CD14-positive monocyte (primary cell): ENCODE results near the gene TLK1. TPM values are rescaled to one million over a fixed set of nuclear protein-coding genes. Genes with fewer than 3 reads are reported as not detected.
A peak's percentile ranks its signal among the peaks of the same experiment; 100 is the strongest.

Experiments
- DNase-seq, 3 donors: peaks; one replicate each; pipeline ENCODE4 v3.0.0-alpha.2; 2011 to 2022
- H2AFZ ChIP-seq: 2 replicates; pipeline ENCODE4 v1.6.0; 2012; ENCODE audit warnings: mild to moderate bottlenecking, low read depth, low read length, inconsistent platforms; ENCODE audit not compliant: insufficient read depth, poor library complexity, severe bottlenecking
- H3K27ac ChIP-seq, 2 donors: 1 replicate in 1 of 2; 2 replicates in 1 of 2; pipeline ENCODE4 v1.5.1; 2012 to 2013; ENCODE audit warnings: low read length in 2 of 2, control low read depth in 1 of 2, inconsistent platforms in 1 of 2, low read depth in 1 of 2, mild to moderate bottlenecking in 1 of 2
- H3K27me3 ChIP-seq, 2 donors: one replicate each; pipeline versions ENCODE4 v1.6.0 to v1.6.1; 2011 to 2013; ENCODE audit warnings: low read length in 2 of 2; ENCODE audit not compliant: control insufficient read depth in 2 of 2, insufficient read depth in 2 of 2
- H3K36me3 ChIP-seq, 2 donors: replicated peaks in 1 of 2; 1 replicate in 1 of 2; 2 replicates in 1 of 2; pipeline versions ENCODE4 v1.5.1 to v1.6.1; 2012 to 2013; ENCODE audit warnings: low read length in 2 of 2, control low read depth in 1 of 2, inconsistent platforms in 1 of 2, mild to moderate bottlenecking in 1 of 2; ENCODE audit not compliant: insufficient read depth in 2 of 2, control insufficient read depth in 1 of 2
- H3K4me1 ChIP-seq, 2 donors: 1 replicate in 1 of 2; 2 replicates in 1 of 2; pipeline versions ENCODE4 v1.5.1 to v1.6.1; 2012 to 2013; ENCODE audit warnings: low read length in 2 of 2, control low read depth in 1 of 2, inconsistent platforms in 1 of 2, mild to moderate bottlenecking in 1 of 2, moderate library complexity in 1 of 2; ENCODE audit not compliant: insufficient read depth in 2 of 2, control insufficient read depth in 1 of 2
- H3K4me2 ChIP-seq: replicated peaks from 2 replicates; pipeline ENCODE3; 2012; ENCODE audit warnings: low read length, moderate library complexity, mild to moderate bottlenecking; ENCODE audit not compliant: poor library complexity, severe bottlenecking; ENCODE audit errors: extremely low read depth
- H3K4me3 ChIP-seq, 3 experiments: fragments of 200-600 bp in 1 of 3; sonication (generic) in 1 of 3; replicated peaks in 1 of 3; 1 replicate in 2 of 3; 2 replicates in 1 of 3; pipeline ENCODE4 v1.5.1; 2011 to 2013; ENCODE audit warnings: low read length in 3 of 3, mild to moderate bottlenecking in 3 of 3, control low read depth in 2 of 3, low read depth in 2 of 3, inconsistent platforms in 1 of 3, moderate library complexity in 1 of 3
- H3K79me2 ChIP-seq: 2 replicates; pipeline ENCODE4 v1.6.0; 2012; ENCODE audit warnings: mild to moderate bottlenecking, control low read depth, inconsistent platforms, low read length, moderate library complexity; ENCODE audit not compliant: insufficient read depth
- H3K9ac ChIP-seq: 2 replicates; pipeline ENCODE4 v1.6.0; 2017; ENCODE audit warnings: low read length, mild to moderate bottlenecking; ENCODE audit not compliant: insufficient read depth, poor library complexity, severe bottlenecking
- H3K9me3 ChIP-seq, 2 donors: replicated peaks in 1 of 2; 1 replicate in 1 of 2; 2 replicates in 1 of 2; pipeline versions ENCODE4 v1.5.1 to v1.6.1; 2012 to 2013; ENCODE audit warnings: low read length in 2 of 2, control low read depth in 1 of 2; ENCODE audit not compliant: control insufficient read depth in 1 of 2, insufficient read depth in 1 of 2
- H4K20me1 ChIP-seq: 2 replicates; pipeline ENCODE4 v1.6.0; 2012; ENCODE audit warnings: mild to moderate bottlenecking, low read length, control low read depth, moderate library complexity; ENCODE audit not compliant: insufficient read depth
- H3K27ac Mint-ChIP-seq, 7 donors: one replicate each; pipeline ENCODE4 v1.8.0; 2020; ENCODE audit warnings: mild to moderate bottlenecking in 7 of 7, mixed read lengths in 7 of 7, moderate library complexity in 6 of 7, inconsistent platforms in 2 of 7
- H3K27me3 Mint-ChIP-seq, 3 donors: one replicate each; pipeline ENCODE4 v1.8.0; 2021 to 2022; ENCODE audit warnings: low read depth in 3 of 3, mild to moderate bottlenecking in 3 of 3, mixed read lengths in 3 of 3, moderate library complexity in 3 of 3, inconsistent platforms in 1 of 3
- H3K36me3 Mint-ChIP-seq, 2 donors: one replicate each; pipeline ENCODE4 v1.8.0; 2020; ENCODE audit warnings: mixed read lengths in 2 of 2, inconsistent platforms in 1 of 2, mild to moderate bottlenecking in 1 of 2
- H3K4me1 Mint-ChIP-seq: one replicate; pipeline ENCODE4 v1.8.0; 2020; ENCODE audit warnings: mild to moderate bottlenecking, mixed read lengths
- H3K4me3 Mint-ChIP-seq, 2 donors: one replicate each; pipeline ENCODE4 v1.8.0; 2020; ENCODE audit warnings: mild to moderate bottlenecking in 2 of 2, mixed read lengths in 2 of 2, moderate library complexity in 1 of 2
- H3K9me3 Mint-ChIP-seq, 7 donors: one replicate each; pipeline ENCODE4 v1.8.0; 2020 to 2022; ENCODE audit warnings: mixed read lengths in 7 of 7, mild to moderate bottlenecking in 6 of 7, moderate library complexity in 6 of 7, inconsistent platforms in 2 of 7
- CTCF ChIP-seq: fragments of 200-600 bp; IDR thresholded peaks from one replicate; pipeline ENCODE4 v1.8.0; 2022; ENCODE audit warnings: antibody characterized with exemption, mild to moderate bottlenecking
- WGBS: methylation state at CpG from one replicate; pipeline ENCODE4 v1.1.5; 2013; ENCODE audit warnings: missing lambda C conversion rate; ENCODE audit not compliant: insufficient coverage; 5-methylcytosine and 5-hydroxymethylcytosine counted together
- intact Hi-C, 2 donors: fragments of 100-400 bp; cut with micrococcal nuclease; formaldehyde crosslinking; loops; one replicate each; pipeline versions ENCODE4 v1.15.0 to v1.15.1; 2023
- polyA plus RNA-seq, 3 donors: library from polyadenylated mRNA; depleted of rRNA in 1 of 3; unstranded in 2 of 3; stranded (reverse) in 1 of 3; fragments of 300-500 nt in 2 of 3; fragments of >200 nt in 1 of 3; fragmentation: Illumina TruSeq in 2 of 3; gene quantifications; 1 replicate in 2 of 3; 2 replicates in 1 of 3; pipeline ENCODE4 v1.2.3, GENCODE V29; 2012 to 2021

Gene TLK1
- polyA plus RNA-seq, 3 donors = 6.3 to 20.0 (median 8.6) TPM

GRCh38 chr2:171149171-171149938 is 11.3 kb downstream of the TLK1 start:
- no peak for TF ChIP-seq CTCF
- WGBS = 100% methylated on average over 1 of the region's 3 CpGs
- Mint-ChIP-seq H3K27ac (peak overlapping the region in 4 of 7 donors; percentile 12 to 85 (median 31)), H3K4me3 (no peak overlapping the region), H3K9me3 (no peaks in the 10 kb centered on the region), H3K4me1 (peaks cover 58% of the 10 kb centered on the region), H3K27me3 (peaks cover 0 to 2% (median 0%) of the 10 kb centered on the region in 3 donors), H3K36me3 (peaks cover 0 to 3% of the 10 kb centered on the region in 2 donors)
- no peak overlapping the region for H3K4me3 ChIP-seq
- H3K79me2 ChIP-seq = peaks cover 96% of the 10 kb centered on the region
- H3K27ac ChIP-seq = peak overlapping the region in 1 of 2 donors; percentile 22
- intact Hi-C loops = no loop called here
- no peak overlapping the region for H3K4me2 ChIP-seq
- peaks cover 96% of the 10 kb centered on the region for H4K20me1 ChIP-seq
- no peak for DNase-seq
- H3K36me3 ChIP-seq = no peaks in the 10 kb centered on the region
- H3K27me3 ChIP-seq = no peaks in the 10 kb centered on the region
- H3K9ac ChIP-seq = no peak overlapping the region
- peaks cover 24 to 36% of the 10 kb centered on the region in 2 donors for H3K4me1 ChIP-seq
- no peaks in the 10 kb centered on the region for H3K9me3 ChIP-seq
- H2AFZ ChIP-seq = no peak overlapping the region

GRCh38 chr2:171147081-171147480 is 13.6 kb downstream of the TLK1 start:
- H3K27ac Mint-ChIP-seq = peak overlapping the region; percentile 30 to 78 (median 40)

More at GRCh38 chr2:171147081-171147480, 13.6 kb downstream of the TLK1 start:
- Histone ChIP-seq H3K79me2 (peaks cover 96% of the 10 kb centered on the region), H3K9me3 (no peaks in the 10 kb centered on the region), H2AFZ (no peak overlapping the region), H3K9ac (no peak overlapping the region), H3K27ac (peak overlapping the region in 1 of 2 donors; percentile 43), H3K4me1 (peaks cover 17 to 29% of the 10 kb centered on the region in 2 donors), H3K36me3 (no peaks in the 10 kb centered on the region), H3K27me3 (no peaks in the 10 kb centered on the region), H4K20me1 (peaks cover 96% of the 10 kb centered on the region), H3K4me3 (no peak overlapping the region), H3K4me2 (peak overlapping the region; percentile 35)
- no peak for DNase-seq
- intact Hi-C loops = no loop called here
- no CpG with 5 or more reads among the region's 2 CpGs for WGBS
- H3K4me3 Mint-ChIP-seq = no peak overlapping the region
- no peaks in the 10 kb centered on the region for H3K9me3 Mint-ChIP-seq
- peaks cover 67% of the 10 kb centered on the region for H3K4me1 Mint-ChIP-seq
- no peak for TF ChIP-seq CTCF
- peaks cover 0 to 2% (median 0%) of the 10 kb centered on the region in 3 donors for H3K27me3 Mint-ChIP-seq
- H3K36me3 Mint-ChIP-seq = peaks cover 0 to 3% of the 10 kb centered on the region in 2 donors
